GM12891 (cell line): ENCODE data around the gene GH2.

Experiments
- POLR2A ChIP-seq: IDR thresholded peaks from 2 replicates; pipeline ENCODE4 v1.6.1; 2011; ENCODE audit warnings: low read depth, low read length, control low read depth
- POLR2AphosphoS5 ChIP-seq: IDR thresholded peaks from 2 replicates; pipeline ENCODE4 v1.6.1; 2011; ENCODE audit warnings: low read depth, low read length, control low read depth

DNA sequence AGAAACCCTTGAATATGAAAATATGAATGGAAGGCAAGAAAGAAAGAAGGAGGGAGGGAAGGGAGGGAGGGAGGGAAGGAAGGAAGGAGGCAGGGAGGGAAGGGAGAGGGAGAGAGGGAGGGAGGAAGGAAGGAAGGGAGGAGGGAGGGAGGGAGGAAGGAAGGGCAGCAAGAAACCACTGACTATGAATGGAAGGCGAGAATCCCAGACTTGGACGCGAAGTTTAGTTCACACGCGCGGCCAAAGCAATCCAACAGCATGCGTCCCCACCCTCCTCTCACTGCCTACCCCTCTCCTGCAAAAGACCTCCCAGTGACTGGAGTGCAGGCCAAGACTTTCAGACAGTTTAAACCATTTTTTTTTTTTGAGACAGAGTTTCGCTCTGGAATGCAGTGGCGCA lies 31.3 kb downstream of the GH2 start:
- TF ChIP-seq POLR2AphosphoS5: no peak
- TF ChIP-seq POLR2A: no peak
